KMS-11 (cell line): ENCODE results near the gene RNF26.

Experiments used
- H2AFZ ChIP-seq: fragments of 200-600 bp; sonication (generic); 2 replicates; pipeline ENCODE4 v1.6.1; 2016; ENCODE audit warnings: antibody characterized with exemption, mixed run types, low read depth
- H3K27ac ChIP-seq: fragments of 200-600 bp; sonication (generic); 2 replicates; pipeline ENCODE4 v1.6.1; 2016; ENCODE audit warnings: mild to moderate bottlenecking, mixed run types
- H3K27me3 ChIP-seq: fragments of 200-600 bp; sonication (generic); 2 replicates; pipeline ENCODE4 v1.6.1; 2017; ENCODE audit warnings: mild to moderate bottlenecking, low read depth, mixed run types, moderate library complexity; ENCODE audit not compliant: insufficient read depth
- H3K36me3 ChIP-seq: fragments of 200-600 bp; sonication (generic); 2 replicates; pipeline ENCODE4 v1.6.1; 2017; ENCODE audit warnings: mild to moderate bottlenecking, mixed run types; ENCODE audit not compliant: insufficient read depth
- H3K4me1 ChIP-seq: fragments of 200-600 bp; sonication (generic); 2 replicates; pipeline ENCODE4 v1.6.1; 2016; ENCODE audit warnings: mild to moderate bottlenecking, low read depth, mixed run types; ENCODE audit not compliant: poor library complexity, severe bottlenecking
- H3K4me2 ChIP-seq: fragments of 200-600 bp; sonication (generic); 2 replicates; pipeline ENCODE4 v1.7.0; 2016; ENCODE audit warnings: mild to moderate bottlenecking, mixed run types
- H3K4me3 ChIP-seq: fragments of 200-600 bp; sonication (generic); IDR thresholded peaks from 2 replicates; pipeline ENCODE4 v1.6.1; 2017; ENCODE audit warnings: low read depth, low read length, mixed read lengths; ENCODE audit not compliant: insufficient read depth
- H3K79me2 ChIP-seq: fragments of 200-600 bp; sonication (generic); 2 replicates; pipeline ENCODE4 v1.6.1; 2016; ENCODE audit warnings: low read depth, mixed run types; ENCODE audit not compliant: insufficient read depth
- H3K9ac ChIP-seq: fragments of 200-600 bp; sonication (generic); 2 replicates; pipeline ENCODE4 v1.6.1; 2016; ENCODE audit warnings: mild to moderate bottlenecking, mixed run types
- H4K20me1 ChIP-seq: fragments of 200-600 bp; sonication (generic); 2 replicates; pipeline ENCODE4 v1.6.1; 2016; ENCODE audit warnings: mild to moderate bottlenecking, mixed run types; ENCODE audit not compliant: insufficient read depth
- CTCF ChIP-seq: fragments of 200-600 bp; sonication (generic); conservative IDR thresholded peaks from 2 replicates; pipeline ENCODE4 v1.6.1; 2017; ENCODE audit warnings: low read depth, mild to moderate bottlenecking, antibody characterized with exemption, low read length, moderate library complexity, mixed read lengths

Gene RNF26

DNA sequence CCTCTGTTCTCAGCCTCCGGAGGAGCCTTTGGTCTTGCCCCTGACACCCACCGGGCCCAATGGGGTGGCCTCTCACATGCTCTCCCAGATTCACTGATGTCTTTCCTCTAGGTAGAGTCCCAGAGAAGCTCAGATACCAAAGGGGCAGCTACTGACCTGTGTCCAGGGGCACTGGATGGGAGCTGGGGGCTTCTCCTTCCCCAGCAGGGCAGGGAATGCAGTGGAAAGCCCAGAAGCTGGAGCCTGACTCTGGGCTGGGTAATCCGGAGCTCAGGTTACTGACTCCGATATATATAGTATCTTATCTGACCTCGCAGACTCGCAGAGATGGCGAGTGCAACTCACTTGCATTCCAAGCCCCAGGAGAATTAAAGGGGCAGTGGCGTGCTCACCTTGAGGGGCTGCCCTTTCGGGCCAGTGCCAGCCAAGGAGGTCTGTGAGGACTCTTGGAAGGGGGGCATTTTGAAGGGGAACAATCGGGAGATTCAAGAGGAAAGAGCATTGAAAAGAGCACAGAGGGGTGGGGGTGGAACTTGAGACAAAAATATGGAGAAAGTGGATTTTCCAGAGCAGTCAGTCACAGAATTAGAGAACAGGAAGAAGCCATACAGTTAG lies 44.6 kb downstream of the RNF26 start:
- Histone ChIP-seq H3K4me3 (no peak overlapping the region), H3K27ac (no peak overlapping the region), H3K4me2 (no peak overlapping the region)

DNA sequence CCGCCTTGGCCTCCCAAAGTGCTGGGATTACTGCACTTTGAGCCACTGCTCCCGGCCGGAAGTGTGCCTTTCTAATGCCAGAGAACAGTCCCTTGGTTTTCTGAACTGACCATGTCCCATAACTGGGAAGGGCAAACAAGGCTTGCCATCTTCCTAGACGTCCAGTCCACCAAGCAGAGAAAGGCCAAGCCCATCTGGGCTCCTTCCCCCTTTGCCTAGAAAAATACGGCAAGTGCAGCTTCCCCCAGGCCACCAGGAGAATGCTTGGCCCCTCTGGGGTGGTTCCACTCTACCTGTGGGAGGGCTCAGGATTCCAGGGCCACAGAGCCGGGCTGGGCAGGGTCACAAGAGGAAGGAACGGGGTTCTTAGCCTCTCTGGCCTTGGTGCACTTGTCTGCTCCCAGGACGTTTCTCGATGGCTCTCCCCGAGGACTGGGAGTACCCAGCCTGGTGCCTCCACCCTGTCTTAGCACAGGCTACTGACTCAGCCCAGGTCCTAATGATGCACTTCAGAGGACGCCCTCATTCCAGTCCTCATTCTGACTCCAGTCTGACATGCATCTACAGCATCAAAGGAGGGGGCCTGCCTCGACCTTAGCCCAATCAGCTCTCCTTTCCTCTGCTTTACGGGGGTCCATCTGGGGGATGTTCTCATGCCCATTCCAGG lies 46.0 kb downstream of the RNF26 start:
- no peaks in the 10 kb centered on the region for H3K79me2 ChIP-seq
- H3K27ac ChIP-seq, result no peak overlapping the region
- TF ChIP-seq CTCF, result no peak
- no peaks in the 10 kb centered on the region for H3K27me3 ChIP-seq
- H3K9ac ChIP-seq, result no peak overlapping the region
- H3K4me2 ChIP-seq, result no peak overlapping the region; the same call in 1 of the 2 replicates
- H3K4me1 ChIP-seq, result peaks cover 3% of the 10 kb centered on the region
- H3K4me3 ChIP-seq, result no peak overlapping the region
- no peaks in the 10 kb centered on the region for H3K36me3 ChIP-seq
- no peak overlapping the region for H2AFZ ChIP-seq
- H4K20me1 ChIP-seq, result no peaks in the 10 kb centered on the region

More for the DNA sequence above, 44.6 kb downstream of the RNF26 start:
- H3K4me1 ChIP-seq, result peaks cover 3% of the 10 kb centered on the region
- no peak overlapping the region for H3K9ac ChIP-seq
- H3K27me3 ChIP-seq, result no peaks in the 10 kb centered on the region
- no peaks in the 10 kb centered on the region for H3K79me2 ChIP-seq
- no peak for TF ChIP-seq CTCF
- no peak overlapping the region for H2AFZ ChIP-seq
- no peaks in the 10 kb centered on the region for H4K20me1 ChIP-seq
- no peaks in the 10 kb centered on the region for H3K36me3 ChIP-seq

- H3K36me3 ChIP-seq, result no peaks in the 10 kb centered on the region
- H4K20me1 ChIP-seq, result no peaks in the 10 kb centered on the region
- H2AFZ ChIP-seq, result peak overlapping the region; percentile 81
- H3K27ac ChIP-seq, result no peak overlapping the region
- no peaks in the 10 kb centered on the region for H3K27me3 ChIP-seq
- peaks cover 3% of the 10 kb centered on the region for H3K4me1 ChIP-seq
- H3K9ac ChIP-seq, result no peak overlapping the region
- no peak for TF ChIP-seq CTCF
- no peak overlapping the region for H3K4me3 ChIP-seq
- H3K79me2 ChIP-seq, result no peaks in the 10 kb centered on the region
- H3K4me2 ChIP-seq, result peak overlapping the region; percentile 62; the same call in 1 of the 2 replicates
Measured at GRCh38 chr11:119380827-119381180, 46.5 kb downstream of the RNF26 start.

DNA sequence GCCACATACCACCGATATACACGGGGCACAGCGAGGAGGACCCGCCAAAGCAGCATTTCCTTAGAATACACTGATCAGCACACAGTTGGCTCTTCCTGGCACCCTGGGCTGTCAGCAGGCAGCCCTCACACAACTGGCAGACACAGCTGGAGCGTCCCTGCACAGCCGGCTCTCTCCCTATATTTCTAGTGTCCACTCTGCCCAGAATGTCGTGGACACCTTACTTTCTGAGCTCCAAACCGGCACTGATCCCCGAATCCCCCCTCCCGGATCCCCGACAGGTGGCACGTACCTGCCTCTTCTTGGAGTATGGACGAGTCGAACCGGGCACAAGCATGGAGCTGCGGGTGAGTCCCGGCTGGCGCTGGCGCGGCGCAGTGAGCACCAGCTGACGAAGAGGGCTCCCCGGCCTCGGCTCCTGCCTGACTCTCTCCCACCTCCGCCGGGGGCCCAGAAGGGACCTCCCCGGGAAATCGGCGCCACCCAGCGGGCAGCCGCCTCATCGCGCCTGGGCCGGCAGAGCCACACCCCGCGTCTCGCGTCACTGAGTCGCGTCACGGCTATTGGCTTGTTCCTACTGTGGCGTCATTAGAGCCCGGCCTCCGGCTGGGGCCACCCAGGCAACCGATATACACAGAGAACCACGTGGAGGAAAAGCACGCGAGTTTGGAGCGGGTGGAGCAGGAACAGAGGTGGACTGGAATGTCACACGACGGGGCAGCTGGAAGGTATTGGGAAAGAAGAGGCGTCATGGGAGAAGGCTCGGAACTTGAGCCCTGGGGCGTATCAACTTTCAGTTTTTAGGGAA lies 47.1 kb downstream of the RNF26 start, which contains the start of gene USP2:
TSS of gene USP2 (minus strand) at position 510 of the 808 bp plus-strand sequence. CDS start 8,210 bp downstream, outside the sequence.
- Histone ChIP-seq H3K9ac (peak within 1 kb of the TSS; percentile 89), H3K36me3 (no peaks in the 10 kb centered on the region), H3K4me2 (peak within 1 kb of the TSS; percentile 69), H4K20me1 (no peaks in the 10 kb centered on the region), H3K4me3 (no peak within 1 kb of the TSS), H2AFZ (peak within 1 kb of the TSS; percentile 81), H3K27ac (peak within 1 kb of the TSS; percentile 63), H3K27me3 (no peaks in the 10 kb centered on the region), H3K79me2 (no peaks in the 10 kb centered on the region), H3K4me1 (peaks cover 3% of the 10 kb centered on the region)
- peak; percentile 64 for TF ChIP-seq CTCF
